ENCODE results near the gene ARID2.

ARID2 gene

GRCh38 chr12:45933504-45933903, 204.0 kb downstream of the ARID2 start:
- no peak for DNase-seq (ENCODE audit: low read depth in 2 of 2, low spot score in 1 of 2)

GRCh38 chr12:45934956-45935355, 205.4 kb downstream of the ARID2 start:
- no peak for DNase-seq (ENCODE audit: low read depth in 2 of 2, low spot score in 1 of 2)

GRCh38 chr12:45938566-45938965, 209.1 kb downstream of the ARID2 start:
- no peak for DNase-seq (ENCODE audit: low read depth in 2 of 2, low spot score in 1 of 2)

GRCh38 chr12:45939759-45940158, 210.3 kb downstream of the ARID2 start:
- DNase-seq (ENCODE audit: low read depth in 2 of 2, low spot score in 1 of 2): no peak

DNA sequence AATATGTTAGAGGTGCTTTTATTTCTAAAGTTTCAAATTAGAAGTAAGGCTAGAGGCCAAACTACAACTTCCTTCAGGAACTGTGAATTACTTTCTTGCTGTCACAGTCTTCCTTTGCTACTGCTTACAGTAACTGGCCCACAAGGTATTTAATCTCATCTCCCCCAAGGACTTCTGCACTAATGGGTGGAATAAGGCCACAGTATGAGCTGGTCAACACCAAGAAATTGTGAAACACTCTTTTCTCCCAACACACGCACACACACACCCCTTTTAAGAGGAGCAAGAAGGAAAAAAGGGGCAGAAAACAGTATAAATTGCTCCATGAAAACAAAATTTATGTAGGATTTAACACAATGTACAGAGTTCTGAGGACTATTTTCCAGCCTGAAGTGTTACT, 215.3 kb downstream of the ARID2 start:
- DNase-seq (ENCODE audit: low read depth in 2 of 2, low spot score in 1 of 2): no peak

DNA sequence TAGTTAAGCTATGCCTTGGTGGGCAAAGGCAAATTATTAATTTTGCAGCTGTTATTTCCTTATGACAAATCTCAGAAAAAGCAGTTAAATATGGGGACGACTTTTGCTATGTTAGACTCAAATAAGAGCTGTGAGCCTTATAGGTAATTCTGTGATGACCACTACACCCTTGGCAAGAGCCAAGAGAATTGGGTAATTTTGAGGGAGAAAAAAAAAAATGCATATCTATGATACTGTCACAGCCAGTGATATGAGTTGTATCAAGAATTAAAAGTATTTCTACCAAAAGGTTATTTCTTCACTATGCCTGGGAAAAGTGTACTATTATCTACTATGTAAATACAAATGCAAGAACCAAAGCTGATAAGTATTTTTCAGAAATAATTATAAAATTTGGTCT, 216.9 kb downstream of the ARID2 start:
- DNase-seq (ENCODE audit: low read depth in 2 of 2, low spot score in 1 of 2): no peak

GRCh38 chr12:45948546-45948945, 219.0 kb downstream of the ARID2 start:
- no peak for DNase-seq (ENCODE audit: low read depth in 2 of 2, low spot score in 1 of 2)
